Measurements from ENCODE around the gene FAM210B. TPM values are rescaled to one million over a fixed set of nuclear protein-coding genes. Genes with fewer than 3 reads are reported as not detected.

The FAM210B gene
- total and polyA plus RNA-seq, 2 of the 13 experiments (the other 11 are each of a cell fraction or from before 2014, with no cell fraction given): 75.9 to 107 TPM

GRCh38 chr20:56393653-56394052, 34.9 kb downstream of the FAM210B start (continued):
- TF ChIP-seq EEA1 (CRISPR knock-in tag; IDR thresholded peaks at IDR 0.05; ENCODE audit: borderline replicate concordance) (no peak), ZNF251 (CRISPR knock-in tag; IDR thresholded peaks at IDR 0.05) (no peak)

- DNase-seq (ENCODE audit: low spot score) (no peak), ATAC-seq (no peak), FAIRE-seq (no peak)
- no peaks in the 10 kb centered on the region for H3K9me3 ChIP-seq (ENCODE audit: low read length)
- ChIA-PET CTCF (ENCODE audit: low intra/inter-chr PET ratio, low total read pairs) (no interaction called here), POLR2A (interaction anchor here (1.5 to 4.1 kb wide), 2 partner anchors 15 to 27 kb away, joined by 5 to 50 read pairs; partner anchors contain the start of gene CASS4)
- no peak overlapping the region for H3K4me3 ChIP-seq (replicated peaks in 1 of 3; ENCODE audit: insufficient read depth in 1 of 3, low read depth in 2 of 3, low read length in 3 of 3)
- peaks cover 0 to 4% of the 10 kb centered on the region in 2 experiments; a peak in 1 of 5 replicates for H3K27me3 ChIP-seq (ENCODE audit: control insufficient read depth in 1 of 2, insufficient read depth in 2 of 2, low read length in 2 of 2)
- peaks cover 25 to 47% of the 10 kb centered on the region in 2 experiments for H3K36me3 ChIP-seq (replicated peaks in 1 of 2; ENCODE audit: control insufficient read depth in 1 of 2, insufficient read depth in 2 of 2, low read length in 2 of 2)
- H3K79me2 ChIP-seq (ENCODE audit: insufficient read depth, low read length): peaks cover 47% of the 10 kb centered on the region
- H4K20me1 ChIP-seq (ENCODE audit: insufficient read depth, low read length): peaks cover 8% of the 10 kb centered on the region
- peaks cover 23% of the 10 kb centered on the region for H3K4me1 ChIP-seq (ENCODE audit: insufficient read depth, low read length)
- no peak for TF ChIP-seq TFAP4 (IDR thresholded peaks at IDR 0.05; ENCODE audit: borderline replicate concordance, low read depth)
- no peak for TF ChIP-seq SMAD3 (CRISPR knock-in tag; IDR thresholded peaks at IDR 0.05)
- peak; percentile 58 for TF ChIP-seq RBFOX2 (IDR thresholded peaks at IDR 0.05; ENCODE audit: low read depth, low read length)
- no peak for TF ChIP-seq ZNF530 (CRISPR knock-in tag; IDR thresholded peaks at IDR 0.05; ENCODE audit: low read depth)
- no peak overlapping the region for H3K4me2 ChIP-seq (ENCODE audit: low read depth, low read length)
- in situ Hi-C loops (cut with HindIII; ENCODE audit: extremely low pct_ligation_motif_present, low pct_unique_long_range_greater_than_20kb): loop anchor here (5.0 kb wide), 1 partner anchor 77 kb away; no protein-coding TSS in a partner anchor
- H2AFZ ChIP-seq (ENCODE audit: low read length): no peak overlapping the region
- intact Hi-C loops (cut with micrococcal nuclease; ENCODE audit: unreplicated experiment): no loop called here
- H3K27ac ChIP-seq (ENCODE audit: extremely low read length, insufficient read depth, low read length): no peak overlapping the region
- no TSS peak for BruUV-seq (replicated peaks)
- no peak overlapping the region for H3K9ac ChIP-seq (ENCODE audit: insufficient read depth, low read depth, low read length)
- WGBS (ENCODE audit: low lambda C conversion rate): 96% methylated on average over 4 of the region's 4 CpGs
Measured at GRCh38 chr20:56395166-56395565, 36.4 kb downstream of the FAM210B start.
